Raji (cell line): ENCODE measurements around the gene CIZ1.

ENCODE experiments used
- POLR2A ChIP-seq: IDR thresholded peaks from 2 replicates; pipeline ENCODE4 v1.6.1; 2011; ENCODE audit warnings: low read depth, low read length, control low read depth; ENCODE audit not compliant: insufficient read depth

Gene CIZ1

GRCh38 chr9:128182893-128183588 is 8.3 kb downstream of the CIZ1 start:
- TF ChIP-seq POLR2A = no peak

DNA sequence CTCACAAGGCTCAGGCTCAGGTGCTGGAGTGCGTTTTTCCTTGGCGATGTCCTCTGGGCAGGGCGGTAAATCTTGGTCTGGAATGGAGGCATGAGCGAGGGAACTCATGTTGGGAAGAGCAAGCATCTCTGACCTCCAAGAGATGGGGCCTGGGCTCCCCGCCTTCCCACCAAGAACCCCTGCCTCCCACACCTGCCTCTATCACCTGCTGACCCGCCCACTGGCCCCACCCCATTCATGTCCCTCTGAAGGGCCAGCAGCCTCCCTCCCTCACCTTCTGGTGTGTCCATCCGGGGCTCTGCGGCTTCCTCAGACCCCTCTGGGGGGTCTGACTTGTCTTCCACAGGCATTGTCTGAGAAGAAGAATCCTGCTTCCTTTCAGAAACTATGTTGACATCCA is 10.9 kb downstream of the CIZ1 start:
- no peak for TF ChIP-seq POLR2A

- TF ChIP-seq POLR2A = no peak
These were observed 11.4 kb downstream of the CIZ1 start for GRCh38 chr9:128180001-128180400.

- no peak for TF ChIP-seq POLR2A
These were observed 12.5 kb downstream of the CIZ1 start for GRCh38 chr9:128178806-128179431.

DNA sequence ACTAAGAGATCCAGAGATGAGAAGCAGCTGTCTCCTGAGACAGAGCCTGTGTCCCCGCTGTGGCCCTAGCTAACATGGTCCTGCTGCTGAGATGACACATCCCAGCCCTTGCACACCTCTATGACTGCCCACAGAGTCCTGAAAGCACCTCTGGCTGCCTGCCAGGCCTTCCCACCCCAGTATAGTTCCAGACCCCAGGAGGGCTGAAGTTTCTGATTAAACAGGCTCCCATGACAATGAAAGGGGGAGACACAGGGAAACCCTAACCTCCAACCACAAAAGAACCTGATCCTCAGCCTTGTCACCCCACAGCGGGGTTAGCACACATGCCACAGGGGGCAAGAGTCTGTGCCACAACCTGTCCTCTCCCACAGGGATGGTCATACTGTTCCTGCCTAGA is 15.6 kb downstream of the CIZ1 start:
- TF ChIP-seq POLR2A = no peak

DNA sequence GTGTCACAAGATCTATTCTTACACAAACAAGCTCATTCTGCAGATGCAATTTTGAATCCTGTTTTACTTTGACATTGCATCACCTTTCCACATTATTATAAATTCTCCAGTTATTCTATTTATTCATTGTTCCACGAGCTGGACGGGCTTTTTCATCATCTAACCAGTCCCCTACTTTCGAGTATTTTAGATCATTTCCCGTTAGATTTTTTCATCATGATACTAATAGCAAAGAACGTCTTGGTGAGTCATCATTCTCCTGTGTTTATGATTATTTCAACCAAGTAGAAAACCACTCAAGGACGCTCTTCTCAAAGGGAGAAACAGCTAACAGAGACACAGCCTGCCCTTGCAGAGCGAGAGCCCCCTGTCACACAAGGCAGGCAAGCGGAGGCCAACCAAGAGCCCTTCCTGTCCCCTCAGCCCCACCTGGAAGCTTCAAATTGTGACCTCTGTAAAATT is 16.2 kb downstream of the CIZ1 start:
- no peak for TF ChIP-seq POLR2A

- TF ChIP-seq POLR2A = no peak
These were observed 17.3 kb downstream of the CIZ1 start for GRCh38 chr9:128174062-128174461.

GRCh38 chr9:128169925-128170324 is 21.4 kb downstream of the CIZ1 start:
- TF ChIP-seq POLR2A = no peak

DNA sequence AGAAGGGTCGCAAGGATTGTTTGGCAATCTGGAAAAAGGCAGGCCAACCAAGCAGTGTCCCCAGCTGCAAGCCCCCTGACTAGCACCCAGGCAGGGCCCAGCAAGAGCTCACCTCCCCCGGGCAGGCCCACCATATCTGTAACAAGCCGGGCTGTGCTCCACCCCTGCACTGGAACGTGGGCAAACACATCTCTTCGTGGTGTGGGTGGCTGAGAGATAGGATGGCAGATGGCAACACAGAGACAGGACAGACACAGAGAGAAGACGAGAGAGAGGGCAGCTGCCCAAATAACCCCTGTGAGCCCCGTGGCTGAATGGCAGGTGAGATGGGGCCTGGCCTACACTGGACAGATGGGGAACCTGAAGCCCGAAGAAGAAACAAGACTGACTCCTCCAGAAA is 21.9 kb downstream of the CIZ1 start:
- TF ChIP-seq POLR2A = no peak

DNA sequence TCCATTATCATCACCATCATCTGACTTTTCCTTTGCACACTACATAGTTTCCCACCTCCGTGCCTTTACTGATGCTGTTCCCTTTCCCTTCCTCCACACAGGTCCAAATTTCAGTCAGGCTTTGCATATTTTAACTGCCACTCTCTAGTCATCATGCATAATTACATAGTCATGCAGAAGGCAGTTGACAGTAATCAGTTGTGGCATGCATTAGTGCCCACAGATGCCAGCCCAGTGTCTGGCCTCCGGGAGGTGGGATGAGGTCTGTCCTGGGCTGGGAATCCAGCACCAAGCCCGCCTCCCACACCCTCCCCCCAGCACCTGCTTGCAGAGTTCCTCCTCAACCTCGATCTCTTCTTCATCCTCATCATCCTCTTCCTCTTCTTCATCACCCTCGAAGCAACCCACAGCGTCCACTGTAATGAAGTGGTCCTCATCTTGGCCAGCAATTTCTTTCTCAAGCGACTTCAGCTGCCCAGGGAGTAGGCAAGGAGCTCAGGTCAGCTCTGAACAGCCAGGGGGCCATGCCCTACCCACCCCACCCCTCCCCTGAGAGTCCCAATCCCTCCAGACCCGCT is 22.6 kb downstream of the CIZ1 start:
- TF ChIP-seq POLR2A = no peak

DNA sequence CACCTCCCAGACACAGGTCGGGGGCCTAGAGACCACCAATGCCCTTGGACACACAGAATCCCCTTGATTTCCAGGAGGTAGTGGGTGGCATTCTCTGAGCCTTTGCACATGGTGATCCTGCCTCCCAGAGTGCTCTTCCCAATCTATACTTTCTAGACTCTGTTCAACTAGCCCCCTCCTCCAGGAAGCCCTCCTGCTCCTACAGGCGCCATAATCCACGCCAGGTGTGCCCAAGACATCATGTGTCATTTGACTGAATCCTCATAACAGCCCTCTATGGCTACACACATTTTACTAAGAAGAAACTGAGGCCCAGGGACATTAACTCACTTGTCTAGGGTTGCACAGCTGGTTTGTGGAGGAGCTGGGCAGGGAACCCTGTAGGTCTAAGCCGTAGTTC is 24.2 kb downstream of the CIZ1 start:
- TF ChIP-seq POLR2A = no peak

- TF ChIP-seq POLR2A = no peak
These were observed 25.2 kb downstream of the CIZ1 start for GRCh38 chr9:128166169-128166568.

DNA sequence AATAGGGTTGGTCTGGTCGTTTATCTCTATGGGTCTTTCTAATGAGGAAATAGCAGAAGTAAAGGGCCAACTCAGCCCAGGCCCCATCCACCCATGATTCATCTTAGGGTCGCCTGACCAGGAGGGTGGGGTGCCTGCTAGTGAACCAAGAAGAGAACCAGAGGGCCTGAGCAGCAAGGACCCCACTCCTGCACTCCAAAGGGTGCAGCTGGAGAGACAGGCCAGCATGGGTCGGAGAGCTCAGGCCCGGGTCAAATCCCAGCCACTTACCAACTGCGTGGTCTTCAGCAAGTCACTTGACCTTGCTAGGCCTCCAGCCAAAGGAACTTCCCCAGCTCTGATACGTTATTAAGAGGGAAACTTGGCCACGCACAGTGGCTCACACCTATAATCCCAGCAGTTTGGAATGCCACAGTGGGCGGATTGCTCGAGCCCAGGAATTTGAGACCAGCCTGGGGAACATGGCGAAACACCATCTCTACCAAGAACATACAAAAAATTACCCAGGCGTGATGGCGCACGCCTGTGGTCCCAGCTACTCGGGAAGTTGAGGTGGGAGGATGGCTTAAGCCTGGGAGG is 27.0 kb downstream of the CIZ1 start:
- TF ChIP-seq POLR2A = no peak

- TF ChIP-seq POLR2A = no peak
These were observed 27.7 kb downstream of the CIZ1 start for GRCh38 chr9:128163523-128164306.

GRCh38 chr9:128163027-128163515 is 28.3 kb downstream of the CIZ1 start:
- no peak for TF ChIP-seq POLR2A

DNA sequence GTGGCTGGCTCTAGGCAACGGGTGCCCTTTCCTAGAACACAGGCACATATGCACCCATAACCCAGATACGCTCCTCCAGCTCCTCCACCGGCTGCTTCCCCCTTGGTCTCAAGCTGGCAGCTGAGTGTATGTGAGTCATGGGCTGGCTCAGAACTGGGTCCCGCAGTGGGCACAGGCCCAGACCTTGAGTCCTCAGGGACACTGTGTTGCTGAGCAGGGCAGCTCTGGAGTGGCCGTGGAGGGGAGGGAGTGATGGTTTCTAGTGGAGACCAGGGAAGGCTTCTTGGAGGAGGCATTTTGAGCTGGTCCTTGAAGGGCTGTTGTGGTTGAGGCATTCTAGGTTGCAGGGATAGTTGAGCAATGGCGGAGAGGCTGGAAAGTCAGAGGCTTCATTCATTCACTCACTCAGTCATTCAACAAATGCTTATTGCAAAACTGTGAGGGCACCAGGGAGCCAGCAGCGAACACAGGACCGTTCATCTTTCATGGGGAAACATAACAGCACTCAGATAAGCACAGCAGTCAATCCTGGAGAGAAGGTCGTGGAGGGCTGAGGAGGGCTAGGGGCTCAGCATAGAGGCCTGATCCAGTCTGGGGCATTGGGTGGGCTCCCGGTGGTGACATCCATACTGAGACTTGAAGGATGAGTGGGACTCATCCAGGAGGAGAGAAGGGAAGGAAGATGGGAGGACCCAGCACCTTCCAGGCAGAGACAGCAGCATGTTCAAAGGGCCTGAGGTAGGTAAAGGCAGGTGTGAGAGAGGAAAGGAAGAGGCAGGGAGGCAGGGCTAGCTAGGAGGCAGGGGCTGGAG is 29.0 kb downstream of the CIZ1 start:
- TF ChIP-seq POLR2A = no peak
